ENCODE results near the gene TANGO6.
A peak's percentile ranks its signal among the peaks of the same experiment; 100 is the strongest.

TANGO6 gene

GRCh38 chr16:69111216-69111875, 268.0 kb downstream of the TANGO6 start:
- in situ Hi-C loops (cut with HindIII; ENCODE audit: low pct_unique_long_range_greater_than_20kb, low sequenced_read_pairs): no loop called here
- DNase-seq (ENCODE audit: low read depth in 1 of 2, low spot score in 1 of 2): no peak
- no peak for TF ChIP-seq JUND (IDR thresholded peaks at IDR 0.05; ENCODE audit: low read depth)

GRCh38 chr16:69111876-69112230, 268.5 kb downstream of the TANGO6 start:
- TF ChIP-seq JUND (IDR thresholded peaks at IDR 0.05; ENCODE audit: low read depth): no peak
- DNase-seq (ENCODE audit: low read depth in 1 of 2, low spot score in 1 of 2): no peak
- in situ Hi-C loops (cut with HindIII; ENCODE audit: low pct_unique_long_range_greater_than_20kb, low sequenced_read_pairs): no loop called here

- peak; percentile 59 to 77 for DNase-seq (ENCODE audit: low read depth in 1 of 2, low spot score in 1 of 2)
- TF ChIP-seq JUND (IDR thresholded peaks at IDR 0.05; ENCODE audit: low read depth): no peak
- in situ Hi-C loops (cut with HindIII; ENCODE audit: low pct_unique_long_range_greater_than_20kb, low sequenced_read_pairs): no loop called here
These were observed 269.2 kb downstream of the TANGO6 start for GRCh38 chr16:69112285-69113129.

GRCh38 chr16:69113216-69113615, 269.9 kb downstream of the TANGO6 start:
- no peak for TF ChIP-seq JUND (IDR thresholded peaks at IDR 0.05; ENCODE audit: low read depth)
- in situ Hi-C loops (cut with HindIII; ENCODE audit: low pct_unique_long_range_greater_than_20kb, low sequenced_read_pairs): no loop called here

GRCh38 chr16:69114346-69114975, 271.1 kb downstream of the TANGO6 start:
- in situ Hi-C loops (cut with HindIII; ENCODE audit: low pct_unique_long_range_greater_than_20kb, low sequenced_read_pairs): no loop called here
- no peak for DNase-seq (ENCODE audit: low read depth in 1 of 2, low spot score in 1 of 2)

More at GRCh38 chr16:69113216-69113615, 269.9 kb downstream of the TANGO6 start:
- no peak for DNase-seq (ENCODE audit: low read depth in 1 of 2, low spot score in 1 of 2)

GRCh38 chr16:69114976-69115355, 271.6 kb downstream of the TANGO6 start:
- in situ Hi-C loops (cut with HindIII; ENCODE audit: low pct_unique_long_range_greater_than_20kb, low sequenced_read_pairs): no loop called here
- no peak for TF ChIP-seq JUND (IDR thresholded peaks at IDR 0.05; ENCODE audit: low read depth)
- DNase-seq (ENCODE audit: low read depth in 1 of 2, low spot score in 1 of 2): no peak

More at GRCh38 chr16:69114346-69114975, 271.1 kb downstream of the TANGO6 start:
- TF ChIP-seq JUND (IDR thresholded peaks at IDR 0.05; ENCODE audit: low read depth): no peak

- no peak for DNase-seq (ENCODE audit: low read depth in 1 of 2, low spot score in 1 of 2)
- no peak for TF ChIP-seq JUND (IDR thresholded peaks at IDR 0.05; ENCODE audit: low read depth)
- in situ Hi-C loops (cut with HindIII; ENCODE audit: low pct_unique_long_range_greater_than_20kb, low sequenced_read_pairs): no loop called here
These were observed 272.0 kb downstream of the TANGO6 start for GRCh38 chr16:69115361-69115760.

GRCh38 chr16:69115837-69116236, 272.5 kb downstream of the TANGO6 start:
- in situ Hi-C loops (cut with HindIII; ENCODE audit: low pct_unique_long_range_greater_than_20kb, low sequenced_read_pairs): no loop called here
- TF ChIP-seq JUND (IDR thresholded peaks at IDR 0.05; ENCODE audit: low read depth): no peak
- no peak for DNase-seq (ENCODE audit: low read depth in 1 of 2, low spot score in 1 of 2)

GRCh38 chr16:69116256-69116875, 273.0 kb downstream of the TANGO6 start:
- no peak for TF ChIP-seq JUND (IDR thresholded peaks at IDR 0.05; ENCODE audit: low read depth)
- no peak for DNase-seq (ENCODE audit: low read depth in 1 of 2, low spot score in 1 of 2)
- in situ Hi-C loops (cut with HindIII; ENCODE audit: low pct_unique_long_range_greater_than_20kb, low sequenced_read_pairs): no loop called here

- in situ Hi-C loops (cut with HindIII; ENCODE audit: low pct_unique_long_range_greater_than_20kb, low sequenced_read_pairs): no loop called here
- no peak for TF ChIP-seq JUND (IDR thresholded peaks at IDR 0.05; ENCODE audit: low read depth)
- DNase-seq (ENCODE audit: low read depth in 1 of 2, low spot score in 1 of 2): no peak
These were observed 273.6 kb downstream of the TANGO6 start for GRCh38 chr16:69116906-69117305.

- DNase-seq (ENCODE audit: low read depth in 1 of 2, low spot score in 1 of 2): no peak
- TF ChIP-seq JUND (IDR thresholded peaks at IDR 0.05; ENCODE audit: low read depth): no peak
- in situ Hi-C loops (cut with HindIII; ENCODE audit: low pct_unique_long_range_greater_than_20kb, low sequenced_read_pairs): no loop called here
These were observed 275.1 kb downstream of the TANGO6 start for GRCh38 chr16:69118468-69118867.

- in situ Hi-C loops (cut with HindIII; ENCODE audit: low pct_unique_long_range_greater_than_20kb, low sequenced_read_pairs): no loop called here
- no peak for DNase-seq (ENCODE audit: low read depth in 1 of 2, low spot score in 1 of 2)
These were observed 275.7 kb downstream of the TANGO6 start for GRCh38 chr16:69118994-69119393.

More at GRCh38 chr16:69118994-69119393, 275.7 kb downstream of the TANGO6 start:
- TF ChIP-seq JUND (IDR thresholded peaks at IDR 0.05; ENCODE audit: low read depth): no peak

Data from T47D (cell line).